GM18873 (cell line): Measurements from ENCODE around the gene FCGR3A.

ENCODE experiments used
- ATAC-seq: cut with Tn5 transposase; IDR thresholded peaks from one replicate; pipeline ENCODE4 v1.9.1; 2021; ENCODE audit warnings: mild to moderate bottlenecking, moderate library complexity, moderate number of reproducible peaks; ENCODE audit not compliant: unreplicated experiment, low FRiP score

The FCGR3A gene

GRCh38 chr1:161505686-161506085 lies 43.9 kb downstream of the FCGR3A start:
- ATAC-seq, result no peak

GRCh38 chr1:161503394-161503748 lies 46.2 kb downstream of the FCGR3A start:
- no peak for ATAC-seq

- ATAC-seq, result no peak
These were observed 46.8 kb downstream of the FCGR3A start for GRCh38 chr1:161502641-161503393.

GRCh38 chr1:161502181-161502580 lies 47.4 kb downstream of the FCGR3A start:
- ATAC-seq, result no peak

- no peak for ATAC-seq
These were observed 48.4 kb downstream of the FCGR3A start for GRCh38 chr1:161501234-161501633.

- ATAC-seq, result no peak
These were observed 50.2 kb downstream of the FCGR3A start for GRCh38 chr1:161499099-161500039.

- no peak for ATAC-seq
These were observed 51.0 kb downstream of the FCGR3A start for GRCh38 chr1:161498646-161499045.

- ATAC-seq, result no peak
These were observed 51.7 kb downstream of the FCGR3A start for GRCh38 chr1:161497961-161498360.

GRCh38 chr1:161495490-161495889 lies 54.1 kb downstream of the FCGR3A start:
- ATAC-seq, result no peak

GRCh38 chr1:161494091-161494735 lies 55.4 kb downstream of the FCGR3A start:
- ATAC-seq, result no peak

- ATAC-seq, result no peak
These were observed 56.8 kb downstream of the FCGR3A start for GRCh38 chr1:161492827-161493226.
